Motor neuron (in vitro differentiated cells): ENCODE data around the gene LRRC8B. TPM values are rescaled to one million over a fixed set of nuclear protein-coding genes. Genes with fewer than 3 reads are reported as not detected.

Experiments
- ATAC-seq, 8 experiments: fragments of 200-7000 bp; cut with Tn5 transposase; replicated peaks in 6 of 8; 2 replicates each; pipeline ENCODE4 v1.8.0; 2021; ENCODE audit warnings: mild to moderate bottlenecking in 8 of 8, moderate library complexity in 8 of 8
- H3K27ac ChIP-seq, 2 donors: fragments of 250-450 bp; sonication (Bioruptor Pico); 2 replicates each; pipeline ENCODE4 v1.9.0; 2021; ENCODE audit warnings: antibody characterized with exemption in 2 of 2, mild to moderate bottlenecking in 2 of 2, moderate library complexity in 1 of 2
- H3K4me1 ChIP-seq, 2 donors: fragments of 250-450 bp; sonication (Bioruptor Pico); replicated peaks in 1 of 2; 2 replicates each; pipeline ENCODE4 v1.6.1; 2021; ENCODE audit warnings: antibody characterized with exemption in 2 of 2, mild to moderate bottlenecking in 2 of 2, moderate library complexity in 1 of 2
- H3K4me3 ChIP-seq, 5 donors: fragments of 250-450 bp; sonication (Bioruptor Pico); 2 replicates each; pipeline ENCODE4 v1.9.0; 2021; ENCODE audit warnings: antibody characterized with exemption in 5 of 5, mild to moderate bottlenecking in 5 of 5, moderate library complexity in 4 of 5
- WGBS, 10 experiments: fragments of 450-650 bp; shearing (Covaris generic); methylation state at CpG; one replicate each; pipeline ENCODE4 v1.0.0; 2022; 5-methylcytosine and 5-hydroxymethylcytosine counted together
- in situ Hi-C, 9 experiments: fragments of 400-800 bp; cut with MboI; loops; one replicate each; pipeline ENCODE4 v1.15.0; 2021; ENCODE audit warnings: low sequenced_read_pairs in 9 of 9, low pct_unique_long_range_greater_than_20kb in 2 of 9; ENCODE audit not compliant: unreplicated experiment in 9 of 9
- total RNA-seq, 8 experiments: library from RNA; unstranded; fragments of 300-600 nt; gene quantifications; 2 replicates each; pipeline versions ENCODE4 v1.2.3 to v1.2.4, GENCODE V29; 2022

The LRRC8B gene
- total RNA-seq, 8 experiments from 2014 or later, result 4.2 to 37.3 (median 16.5) TPM

DNA sequence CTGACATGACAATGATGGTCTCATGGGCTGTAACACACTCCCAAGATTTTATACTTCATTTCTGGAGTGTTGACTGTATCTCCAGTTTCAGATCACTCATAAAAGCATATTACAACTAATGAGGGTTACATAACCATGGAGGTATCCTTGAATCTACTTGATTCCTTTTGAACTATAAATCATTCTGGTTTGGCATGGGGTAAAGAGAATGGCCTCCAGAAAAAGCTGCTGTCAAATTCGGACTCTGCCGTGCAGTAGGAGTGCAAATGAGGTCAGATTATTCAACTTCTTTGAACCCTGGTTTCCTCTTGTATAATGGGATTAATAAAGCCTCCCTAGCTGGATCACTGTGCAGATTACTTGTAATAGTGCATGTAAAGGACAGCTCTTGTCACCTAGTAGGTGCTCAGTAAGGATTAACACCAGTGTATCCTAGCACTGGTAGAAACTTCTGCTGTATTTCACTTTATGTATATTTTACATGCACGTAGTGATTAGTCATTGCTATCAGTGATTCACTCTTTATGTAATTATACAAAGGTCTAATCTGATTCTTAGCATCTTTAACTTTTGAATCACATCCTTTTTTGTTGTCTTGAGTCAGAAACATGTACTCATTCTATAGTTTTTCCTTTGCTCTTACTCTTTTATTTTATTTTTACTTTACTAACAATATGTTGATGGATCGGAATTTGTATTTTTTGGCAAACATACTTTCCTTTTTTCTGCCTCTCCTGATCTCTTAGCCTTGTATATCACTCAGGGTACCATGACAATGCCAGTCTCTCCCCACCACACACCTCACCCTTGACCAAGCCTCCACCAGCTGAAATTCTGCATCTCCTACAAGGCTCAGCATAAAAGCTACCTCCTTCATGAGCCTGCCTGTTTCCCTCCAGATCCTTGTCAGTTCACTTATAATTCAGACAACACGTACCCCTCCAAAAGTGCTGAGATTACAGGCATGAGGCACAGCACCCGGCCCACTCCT, 111.5 kb downstream of the LRRC8B start:
- in situ Hi-C loops, result loop anchor here in 5 of 9 experiments (10.0 to 25.0 kb wide), 3 partner anchors 126 to 351 kb away; partner anchors contain the start of gene ZNF326 (in 3 of the 5)
- no peak overlapping the region for H3K4me3 ChIP-seq
- H3K27ac ChIP-seq, result no peak overlapping the region
- WGBS, 10 experiments, result 20 to 96% (median 88%) methylated on average over 2 to 6 of the region's 6 CpGs
- H3K4me1 ChIP-seq, result peaks cover 5 to 8% of the 10 kb centered on the region in 2 donors
- peak in 2 of 8 experiments; percentile 9 to 10 for ATAC-seq

DNA sequence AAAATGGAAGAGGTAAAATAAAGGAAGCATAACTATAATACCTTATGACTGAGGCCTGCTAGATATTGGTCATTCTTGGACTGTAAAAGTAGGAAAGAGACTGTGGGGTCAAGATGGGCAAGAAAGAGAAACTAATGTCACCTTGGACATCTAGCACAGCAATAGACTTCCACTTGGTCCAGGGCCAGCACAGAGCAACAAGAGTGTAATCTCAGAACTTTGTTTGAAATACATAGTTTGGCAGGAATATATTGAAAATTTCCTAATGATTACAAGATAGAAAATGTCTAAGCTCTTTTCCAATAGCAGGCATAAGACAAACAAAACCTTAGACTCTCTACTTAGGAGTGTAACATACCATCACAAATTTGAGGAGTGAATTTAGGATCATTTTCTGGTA, 112.9 kb downstream of the LRRC8B start:
- H3K4me1 ChIP-seq, result peaks cover 0 to 5% of the 10 kb centered on the region in 2 donors
- H3K27ac ChIP-seq, result no peak overlapping the region
- no peak for ATAC-seq
- in situ Hi-C loops, result loop anchor here in 5 of 9 experiments (10.0 to 25.0 kb wide), 3 partner anchors 125 to 350 kb away; partner anchors contain the start of gene ZNF326 (in 3 of the 5)
- no peak overlapping the region for H3K4me3 ChIP-seq

GRCh38 chr1:89640440-89640839, 115.8 kb downstream of the LRRC8B start:
- H3K4me3 ChIP-seq, result no peak overlapping the region
- ATAC-seq, result no peak
- H3K4me1 ChIP-seq, result no peaks in the 10 kb centered on the region
- H3K27ac ChIP-seq, result no peak overlapping the region
- in situ Hi-C loops, result loop anchor here in 4 of 9 experiments (25.0 kb wide), 2 partner anchors 122 to 347 kb away; partner anchors contain the start of gene ZNF326 (in 3 of the 4)

DNA sequence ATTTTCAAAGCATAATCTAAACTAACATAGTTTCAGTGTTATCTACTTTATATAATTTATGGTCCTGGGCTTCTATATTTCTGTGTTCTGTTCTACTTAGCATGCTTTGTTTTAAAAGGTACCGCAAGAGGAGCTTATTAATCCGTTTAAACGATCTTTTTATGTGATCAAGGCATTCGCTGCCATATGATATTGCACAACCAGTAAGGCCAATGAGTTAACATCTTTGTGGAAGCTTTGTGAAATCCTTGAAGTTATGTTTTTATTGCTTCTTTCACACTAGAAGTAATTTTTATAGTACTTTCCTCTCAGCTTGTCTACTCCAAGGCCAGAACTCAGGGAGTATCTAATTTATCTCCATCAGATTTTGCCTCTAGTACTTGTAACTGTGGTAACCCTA, 117.2 kb downstream of the LRRC8B start:
- H3K4me3 ChIP-seq, result no peak overlapping the region
- no peak for ATAC-seq
- in situ Hi-C loops, result loop anchor here in 4 of 9 experiments (25.0 kb wide), 2 partner anchors 121 to 346 kb away; partner anchors contain the start of gene ZNF326 (in 3 of the 4)
- no peaks in the 10 kb centered on the region for H3K4me1 ChIP-seq
- WGBS, 10 experiments, result 71 to 100% (median 91%) methylated on average over 3 to 4 of the region's 4 CpGs; no CpG with 5 or more reads in 2 of the 10 experiments
- H3K27ac ChIP-seq, result no peak overlapping the region

DNA sequence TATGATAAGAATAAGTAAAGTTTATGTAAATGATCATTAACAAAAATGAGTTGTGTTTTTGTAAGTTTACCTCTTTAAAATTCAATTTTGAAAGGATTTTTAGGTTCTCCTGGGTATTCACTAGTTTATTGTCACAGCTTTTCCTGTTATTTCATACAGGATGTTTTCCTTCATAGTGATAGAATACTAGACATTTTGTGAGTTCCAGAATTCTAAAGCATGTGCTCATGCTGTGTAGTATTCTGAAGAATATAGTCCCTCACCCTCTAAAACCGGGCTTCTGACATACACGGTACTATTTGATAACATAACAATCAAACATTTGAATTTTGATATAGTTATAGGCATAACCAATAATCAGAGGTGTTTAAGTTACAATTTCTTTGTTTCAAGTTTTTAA, 118.9 kb downstream of the LRRC8B start:
- Histone ChIP-seq H3K4me1 (no peaks in the 10 kb centered on the region), H3K4me3 (no peak overlapping the region), H3K27ac (no peak overlapping the region)
- WGBS, 10 experiments, result 93 to 100% (median 100%) methylated on average over 1 to 2 of the region's 2 CpGs
- ATAC-seq, result no peak
- in situ Hi-C loops, result loop anchor here in 4 of 9 experiments (25.0 kb wide), 2 partner anchors 119 to 344 kb away; partner anchors contain the start of gene ZNF326 (in 3 of the 4)

DNA sequence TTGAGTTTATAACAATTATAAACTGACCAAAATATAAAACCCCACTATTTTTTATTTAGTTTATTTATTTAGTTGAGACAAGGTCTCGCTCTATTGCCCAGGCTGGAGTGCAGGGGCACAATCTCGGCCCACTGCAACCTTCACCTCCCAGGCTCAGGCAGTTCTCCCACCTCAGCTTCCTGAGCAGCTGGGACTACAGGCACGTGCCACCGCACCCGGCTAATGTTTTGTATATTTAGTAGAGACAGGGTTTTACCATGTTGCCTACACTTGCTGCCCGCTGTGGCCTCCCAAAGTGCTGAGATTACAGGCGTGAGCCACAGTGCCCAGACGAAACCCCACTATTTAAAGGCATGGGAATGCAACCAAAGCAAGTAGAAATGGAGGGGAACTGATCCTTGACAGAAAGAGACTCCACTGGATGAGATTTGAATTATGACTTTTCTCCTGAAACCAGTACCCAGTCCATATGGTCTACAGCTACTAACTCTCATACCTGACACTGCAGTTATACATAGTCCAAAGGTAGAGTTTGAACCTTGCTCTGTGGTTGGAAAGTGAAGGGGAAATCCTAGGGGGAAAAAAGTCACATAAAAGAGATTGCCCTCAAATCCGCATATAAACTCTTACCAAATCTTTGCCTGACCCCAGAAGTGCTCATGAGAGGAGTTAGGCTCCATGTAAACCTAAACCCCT, 119.6 kb downstream of the LRRC8B start:
- H3K27ac ChIP-seq, result no peak overlapping the region

DNA sequence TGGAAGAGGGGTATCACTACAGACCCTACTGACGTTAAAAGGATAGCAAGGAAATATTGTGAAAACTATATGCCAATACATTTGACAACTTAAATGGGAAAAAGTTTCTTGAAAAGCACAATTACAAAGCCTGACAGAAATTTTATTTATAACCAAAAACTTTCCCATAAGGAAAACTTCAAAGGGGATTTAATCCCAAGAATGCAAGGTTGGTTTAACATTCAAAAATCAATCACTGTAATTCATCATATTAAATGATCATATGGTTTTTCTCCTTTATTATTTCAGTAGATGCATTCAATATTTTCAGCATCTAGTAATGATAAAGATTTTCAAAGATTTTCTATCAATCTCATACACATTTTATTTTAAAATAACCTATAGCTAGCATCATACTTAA, 121.6 kb downstream of the LRRC8B start:
- no peak overlapping the region for H3K27ac ChIP-seq
- no peak for ATAC-seq
- in situ Hi-C loops, result loop anchor here in 4 of 9 experiments (25.0 kb wide), 2 partner anchors 116 to 341 kb away; partner anchors contain the start of gene ZNF326 (in 3 of the 4)
- no peak overlapping the region for H3K4me3 ChIP-seq
- no peaks in the 10 kb centered on the region for H3K4me1 ChIP-seq
- WGBS, 10 experiments, result 13 to 80% (median 50%) methylated on average over 1 of the region's 1 CpG; no CpG with 5 or more reads in 1 of the 10 experiments

More for the DNA sequence above, 119.6 kb downstream of the LRRC8B start:
- Histone ChIP-seq H3K4me3 (no peak overlapping the region), H3K4me1 (no peaks in the 10 kb centered on the region)
- ATAC-seq, result no peak
- in situ Hi-C loops, result loop anchor here in 4 of 9 experiments (25.0 kb wide), 2 partner anchors 118 to 343 kb away; partner anchors contain the start of gene ZNF326 (in 3 of the 4)
- 63 to 100% (median 76%) methylated on average over 1 to 9 of the region's 9 CpGs; no CpG with 5 or more reads in 2 of the 10 experiments for WGBS, 10 experiments

Other genes starting within 250 kb of the LRRC8B start
- gene GBP6, start 160.8 kb upstream of the LRRC8B start, total RNA-seq, result under 1 TPM in 3 of 8 experiments, not detected in 5; 0.09 to 0.14 (median 0.09) TPM
- 1 to 10 TPM; 1.7 to 8.0 (median 2.5) TPM for gene LRRC8C, start 108.3 kb downstream of the LRRC8B start, total RNA-seq